Glutamatergic neuron (in vitro differentiated cells): Measurements from ENCODE around the gene DRAXIN. TPM values are rescaled to one million over a fixed set of nuclear protein-coding genes. Genes with fewer than 3 reads are reported as not detected.
A peak's percentile ranks its signal among the peaks of the same experiment; 100 is the strongest.

Experiments used
- DNase-seq: peaks from one replicate; pipeline ENCODE4 v3.0.0; 2022
- H3K27ac Mint-ChIP-seq: one replicate; pipeline ENCODE4 v1.8.0; 2020; ENCODE audit warnings: mild to moderate bottlenecking, mixed read lengths, inconsistent platforms; ENCODE audit not compliant: unreplicated experiment
- H3K27me3 Mint-ChIP-seq: one replicate; pipeline ENCODE4 v1.8.0; 2020; ENCODE audit warnings: mild to moderate bottlenecking, moderate library complexity, mixed read lengths, inconsistent platforms; ENCODE audit not compliant: unreplicated experiment
- H3K36me3 Mint-ChIP-seq: one replicate; pipeline ENCODE4 v1.8.0; 2020; ENCODE audit warnings: mild to moderate bottlenecking, mixed read lengths, inconsistent platforms; ENCODE audit not compliant: unreplicated experiment
- H3K4me1 Mint-ChIP-seq: one replicate; pipeline ENCODE4 v1.8.0; 2020; ENCODE audit warnings: mild to moderate bottlenecking, low read depth, mixed read lengths, inconsistent platforms; ENCODE audit not compliant: unreplicated experiment
- H3K4me3 Mint-ChIP-seq: one replicate; pipeline ENCODE4 v1.8.0; 2020; ENCODE audit warnings: mild to moderate bottlenecking, mixed read lengths, inconsistent platforms; ENCODE audit not compliant: unreplicated experiment
- H3K9me3 Mint-ChIP-seq: one replicate; pipeline ENCODE4 v1.8.0; 2020; ENCODE audit warnings: mild to moderate bottlenecking, moderate library complexity, mixed read lengths, inconsistent platforms; ENCODE audit not compliant: unreplicated experiment
- CTCF ChIP-seq: fragments of 200-600 bp; sonication (generic); IDR thresholded peaks from one replicate; pipeline ENCODE4 v1.5.0; 2021; ENCODE audit not compliant: partially characterized antibody, unreplicated experiment
- total RNA-seq: library from RNA; stranded (reverse); fragmentation: NEBNext Ultra II Directional; extraction: Animal tissue kit (Norgen Biotek cat#: 25700); gene quantifications from one replicate; pipeline ENCODE4 v1.2.1, GENCODE V29; 2021; ENCODE audit not compliant: unreplicated experiment

Gene DRAXIN
- total RNA-seq, 1 donor from 2014 or later, result 111 TPM

- Mint-ChIP-seq H3K36me3 (no peaks in the 10 kb centered on the region), H3K4me3 (no peak overlapping the region), H3K9me3 (peaks cover 6% of the 10 kb centered on the region), H3K27ac (no peak overlapping the region), H3K27me3 (no peaks in the 10 kb centered on the region), H3K4me1 (peaks cover 3% of the 10 kb centered on the region)
- no peak for DNase-seq
- no peak for TF ChIP-seq CTCF
Measured at GRCh38 chr1:11722538-11722937, 31.0 kb downstream of the DRAXIN start.

DNA sequence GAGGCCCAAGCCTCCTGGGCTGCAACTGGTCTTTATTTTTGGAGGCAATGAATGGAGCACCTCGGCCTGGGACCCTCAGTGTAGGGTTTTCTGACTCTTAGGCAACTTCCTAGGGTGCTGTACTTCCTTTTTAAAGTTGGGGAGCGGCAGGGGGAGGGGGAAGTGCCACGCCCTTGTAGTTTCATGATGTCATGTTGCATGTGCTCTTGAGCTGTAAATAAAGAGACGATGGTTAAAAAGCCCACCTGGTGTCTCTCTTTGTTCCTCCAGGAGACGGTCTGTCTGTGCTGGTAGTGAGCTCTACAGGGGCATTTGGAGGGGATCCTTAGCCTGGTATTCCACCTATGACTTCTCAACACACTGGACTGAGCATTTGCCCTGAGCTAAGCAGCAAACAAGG, 34.1 kb downstream of the DRAXIN start:
- Mint-ChIP-seq H3K9me3 (peaks cover 4% of the 10 kb centered on the region), H3K4me3 (no peak overlapping the region), H3K36me3 (no peaks in the 10 kb centered on the region), H3K4me1 (no peaks in the 10 kb centered on the region), H3K27me3 (peaks cover 7% of the 10 kb centered on the region), H3K27ac (no peak overlapping the region)
- DNase-seq, result no peak
- no peak for TF ChIP-seq CTCF

DNA sequence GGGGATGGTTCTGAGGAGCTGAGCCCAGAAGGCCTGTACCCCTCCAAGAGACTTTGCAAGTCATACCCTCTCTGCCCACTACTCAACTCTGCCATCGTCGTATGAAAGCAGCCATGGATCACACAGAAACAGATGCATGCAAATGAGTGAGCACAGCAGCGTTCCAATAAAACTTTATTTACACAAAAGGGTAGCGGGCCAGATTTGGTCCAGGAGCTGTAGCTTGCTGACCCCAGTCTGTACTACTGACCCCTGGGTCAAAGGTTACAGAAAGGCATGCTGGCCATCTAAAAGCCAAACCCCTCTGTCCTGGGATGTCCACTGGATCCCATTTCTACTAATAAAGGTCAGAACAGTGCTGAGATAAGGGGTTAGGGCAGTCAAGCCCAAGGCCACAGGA, 35.6 kb downstream of the DRAXIN start:
- H3K4me3 Mint-ChIP-seq, result no peak overlapping the region
- no peaks in the 10 kb centered on the region for H3K36me3 Mint-ChIP-seq

DNA sequence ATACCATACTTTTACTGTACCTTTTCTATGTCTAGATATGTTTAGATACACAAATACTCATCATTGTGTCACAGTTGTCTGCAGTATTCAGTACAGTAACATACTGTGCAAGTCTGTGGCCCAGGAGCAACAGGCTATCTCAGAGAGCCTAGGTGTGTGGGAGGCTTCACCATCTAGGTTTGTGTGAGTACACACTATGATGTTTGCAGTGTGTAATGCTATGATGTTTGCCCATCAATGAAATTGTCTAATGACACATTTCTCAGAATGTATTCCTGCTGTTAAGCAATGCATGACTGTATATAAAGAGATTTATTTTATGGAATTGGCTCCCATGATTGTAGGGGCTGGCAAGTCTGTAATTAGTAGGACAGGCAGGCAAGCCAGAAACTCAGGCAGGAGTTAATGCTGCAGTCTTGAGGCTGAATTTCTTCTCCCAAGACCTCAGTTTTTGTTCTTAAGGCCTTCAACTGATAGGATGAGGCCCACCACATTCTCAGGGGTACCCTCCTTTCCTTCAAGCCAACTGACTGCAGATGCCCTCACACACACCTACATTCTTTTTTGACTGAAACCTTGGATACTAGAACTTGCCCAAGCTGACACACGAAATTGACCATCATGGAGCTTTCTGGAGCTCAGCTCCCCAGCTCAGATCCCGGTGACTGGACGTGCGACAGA, 36.8 kb downstream of the DRAXIN start:
- H3K36me3 Mint-ChIP-seq, result no peaks in the 10 kb centered on the region
- DNase-seq, result no peak

More for the DNA sequence above, 35.6 kb downstream of the DRAXIN start:
- TF ChIP-seq CTCF, result no peak
- H3K27me3 Mint-ChIP-seq, result peaks cover 10% of the 10 kb centered on the region
- H3K4me1 Mint-ChIP-seq, result peaks cover 6% of the 10 kb centered on the region
- DNase-seq, result no peak
- H3K9me3 Mint-ChIP-seq, result peaks cover 4% of the 10 kb centered on the region
- H3K27ac Mint-ChIP-seq, result peak overlapping the region; percentile 17

GRCh38 chr1:11729155-11729497, 37.6 kb downstream of the DRAXIN start:
- H3K9me3 Mint-ChIP-seq, result peaks cover 4% of the 10 kb centered on the region
- no peaks in the 10 kb centered on the region for H3K36me3 Mint-ChIP-seq
- peaks cover 6% of the 10 kb centered on the region for H3K4me1 Mint-ChIP-seq
- H3K4me3 Mint-ChIP-seq, result no peak overlapping the region
- no peak for TF ChIP-seq CTCF
- no peak for DNase-seq
- no peak overlapping the region for H3K27ac Mint-ChIP-seq
- H3K27me3 Mint-ChIP-seq, result peaks cover 11% of the 10 kb centered on the region

More for the DNA sequence above, 36.8 kb downstream of the DRAXIN start:
- no peak for TF ChIP-seq CTCF
- Mint-ChIP-seq H3K9me3 (peaks cover 4% of the 10 kb centered on the region), H3K4me3 (no peak overlapping the region), H3K27me3 (peaks cover 10% of the 10 kb centered on the region), H3K4me1 (peaks cover 6% of the 10 kb centered on the region), H3K27ac (no peak overlapping the region)
